HG03469 (cell line): Measurements from ENCODE around the gene KLC4.
"Not testable (repeated sequence)": the region's sequence is repeated elsewhere in the genome, so short reads cannot be mapped to it uniquely, and the experiment has no call there.

ENCODE experiments used
- ATAC-seq: cut with Tn5 transposase; IDR thresholded peaks from one replicate; pipeline ENCODE4 v1.9.1; 2021; ENCODE audit warnings: mild to moderate bottlenecking, moderate library complexity, moderate number of reproducible peaks; ENCODE audit not compliant: unreplicated experiment

Gene KLC4

DNA sequence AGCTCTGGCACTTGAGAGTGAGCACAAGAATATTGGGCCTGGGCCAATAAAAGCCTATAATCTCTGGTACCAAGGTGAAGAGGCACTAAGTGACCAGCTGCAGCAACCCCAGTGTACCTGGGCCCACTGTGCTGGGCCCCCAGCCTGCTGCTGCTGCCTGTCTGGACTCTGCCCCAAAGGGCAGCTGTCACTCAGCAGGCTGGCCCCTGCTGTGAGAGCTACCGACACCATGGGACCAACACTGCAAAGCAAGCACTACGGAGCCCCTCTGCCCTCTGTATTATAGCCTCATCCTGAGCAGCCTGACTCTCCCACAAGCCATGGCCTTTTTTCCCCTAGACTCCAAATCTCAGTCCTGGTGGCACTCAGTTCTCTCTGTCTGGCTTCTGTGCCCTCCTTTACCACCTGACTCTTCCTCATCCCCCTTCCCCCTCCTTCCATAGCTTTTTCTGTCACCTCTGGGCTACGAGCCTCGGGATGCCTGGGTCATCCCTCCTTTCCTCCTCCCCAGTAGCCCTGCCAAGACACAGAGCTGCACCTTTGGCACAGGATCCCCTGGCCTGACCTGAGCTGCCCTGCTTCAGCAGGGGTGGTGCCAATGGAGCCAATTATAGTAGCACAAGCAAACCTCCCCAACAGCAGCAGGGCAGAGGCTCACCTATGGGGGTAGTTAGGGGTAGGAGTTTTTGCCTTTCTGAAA lies 23.8 kb upstream of the KLC4 start:
- ATAC-seq: no peak

DNA sequence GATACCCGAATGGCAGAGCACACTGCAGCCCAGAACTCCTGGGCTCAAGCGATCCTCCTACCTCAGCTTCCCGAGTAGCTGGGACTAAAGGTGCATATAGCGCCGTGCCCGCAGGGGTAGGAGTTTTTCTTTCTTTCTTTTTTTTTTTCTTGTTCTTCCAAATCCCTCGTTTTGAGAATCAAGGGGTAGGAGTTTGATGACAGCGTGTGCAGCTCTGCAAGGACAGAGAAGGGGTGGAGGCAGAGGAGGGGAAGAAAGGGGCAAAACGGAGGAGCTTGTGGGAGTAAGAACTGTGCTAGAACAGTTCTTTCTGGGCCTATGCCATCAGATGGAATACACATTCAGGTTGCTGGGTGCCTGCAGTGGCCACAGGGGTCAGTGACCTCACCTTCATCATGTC lies 22.7 kb upstream of the KLC4 start:
- ATAC-seq: no peak

DNA sequence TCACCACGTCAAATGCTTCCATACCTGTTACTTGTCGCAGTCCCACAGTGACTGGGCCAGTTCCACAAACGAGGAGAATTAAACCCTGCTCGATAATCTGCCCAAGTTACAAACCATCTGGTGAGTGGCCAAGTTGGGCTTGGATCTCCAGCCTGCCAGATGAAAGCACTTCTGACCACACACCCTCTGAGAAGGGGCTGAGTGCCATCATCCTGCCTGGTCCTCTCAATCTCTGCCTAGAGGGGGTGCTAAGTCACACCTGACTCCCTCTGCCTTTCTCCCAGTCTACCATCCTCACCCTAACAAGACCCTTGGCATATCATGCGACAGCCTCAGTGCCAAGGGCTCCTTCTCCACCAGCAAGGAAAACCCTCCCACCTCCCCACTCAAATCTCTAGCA lies 22.2 kb upstream of the KLC4 start:
- ATAC-seq: no peak

DNA sequence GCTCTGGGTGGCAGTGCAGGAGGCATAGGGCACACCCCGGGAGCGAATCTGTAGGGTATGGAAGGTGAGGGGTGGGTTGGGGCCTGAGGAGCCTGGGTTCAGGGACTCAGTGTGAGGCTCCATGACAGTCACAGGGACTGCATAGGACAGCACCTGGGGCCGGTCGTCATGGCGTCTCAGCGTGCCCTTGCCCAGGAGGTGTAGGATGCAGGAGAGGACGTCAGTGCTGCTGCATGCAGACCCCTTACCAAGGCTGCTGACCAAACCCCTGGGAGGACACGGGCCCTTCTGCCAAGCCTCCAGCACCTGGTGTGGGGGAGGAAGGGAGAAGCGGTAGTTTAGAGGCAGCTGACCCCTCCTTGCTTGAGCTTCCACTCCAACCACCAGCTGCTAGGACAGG lies 21.7 kb upstream of the KLC4 start:
- ATAC-seq: no peak

DNA sequence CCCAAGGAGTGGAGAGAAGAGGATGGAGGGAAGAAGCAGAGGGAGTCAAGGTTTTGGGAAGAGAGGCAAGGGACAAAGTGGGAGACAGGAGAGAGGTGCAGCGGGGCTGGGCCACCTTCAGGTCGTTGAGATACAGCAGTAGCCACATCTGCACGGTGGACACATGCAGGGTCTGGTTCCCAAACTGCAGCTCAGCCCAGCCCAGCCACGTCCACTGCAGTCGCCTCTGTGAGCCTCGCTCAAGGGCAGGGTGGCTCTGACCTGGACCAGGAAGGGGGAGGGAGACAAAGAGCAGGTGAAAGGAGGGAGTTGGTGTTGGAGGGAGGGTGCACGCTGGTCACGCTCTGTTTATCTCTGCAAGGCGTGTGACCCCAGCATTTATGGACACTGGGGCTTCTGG lies 20.7 kb upstream of the KLC4 start:
- ATAC-seq: no peak

DNA sequence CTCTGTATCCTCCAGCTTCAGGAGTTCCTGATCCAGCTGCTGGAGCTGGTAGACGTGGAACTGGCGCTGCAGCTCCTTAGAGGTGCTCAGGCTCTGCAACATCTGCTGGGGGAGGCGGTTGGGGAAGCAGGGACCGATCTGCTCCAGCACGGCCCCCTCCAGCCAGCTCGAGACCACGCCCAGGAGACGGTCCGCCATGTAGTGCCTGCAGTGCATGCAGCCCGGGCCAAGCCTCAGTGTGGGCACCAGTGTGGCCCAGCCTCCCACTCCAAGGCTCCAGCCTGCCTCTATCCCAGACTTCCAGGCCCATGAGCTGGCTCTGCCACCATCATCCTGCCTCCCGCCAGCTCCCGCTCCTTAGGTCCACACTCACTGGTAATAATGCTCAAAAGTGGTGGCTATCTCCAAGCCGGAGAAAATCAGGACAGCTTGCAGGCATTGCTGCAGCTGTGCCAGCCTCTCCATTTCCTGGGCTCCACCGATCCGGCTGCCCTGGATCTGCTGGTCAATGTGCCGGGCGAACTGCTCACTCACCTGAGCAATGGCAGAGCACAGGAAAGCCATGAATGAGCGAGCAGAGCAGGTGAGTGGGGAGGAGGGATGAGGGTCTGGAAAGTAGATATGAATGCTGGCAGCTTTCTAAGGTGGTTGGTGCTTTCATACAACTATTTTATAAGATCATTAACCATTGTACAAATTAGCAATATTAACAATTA lies 18.7 kb upstream of the KLC4 start:
- ATAC-seq: no peak

DNA sequence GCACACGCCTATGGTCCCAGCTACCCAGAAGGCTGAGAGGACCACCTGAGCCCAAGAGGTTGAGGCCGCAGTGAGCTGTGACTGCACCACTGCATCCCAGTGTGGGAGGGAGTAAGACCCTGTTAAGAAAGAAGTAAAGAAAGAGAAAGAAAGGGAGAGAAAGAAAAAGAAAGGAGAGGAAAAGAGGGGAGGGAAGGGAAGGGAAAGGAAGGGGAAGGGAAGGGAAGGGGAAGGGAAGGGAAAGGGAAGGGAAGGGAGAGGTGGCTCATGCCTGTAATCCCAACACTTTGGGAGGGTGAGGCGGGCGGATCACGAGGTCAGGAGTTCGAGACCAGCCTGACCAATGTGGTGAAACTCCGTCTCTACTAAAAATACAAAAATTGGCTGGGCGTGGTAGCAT lies 18.0 kb upstream of the KLC4 start:
- ATAC-seq: not testable (repeated sequence)

DNA sequence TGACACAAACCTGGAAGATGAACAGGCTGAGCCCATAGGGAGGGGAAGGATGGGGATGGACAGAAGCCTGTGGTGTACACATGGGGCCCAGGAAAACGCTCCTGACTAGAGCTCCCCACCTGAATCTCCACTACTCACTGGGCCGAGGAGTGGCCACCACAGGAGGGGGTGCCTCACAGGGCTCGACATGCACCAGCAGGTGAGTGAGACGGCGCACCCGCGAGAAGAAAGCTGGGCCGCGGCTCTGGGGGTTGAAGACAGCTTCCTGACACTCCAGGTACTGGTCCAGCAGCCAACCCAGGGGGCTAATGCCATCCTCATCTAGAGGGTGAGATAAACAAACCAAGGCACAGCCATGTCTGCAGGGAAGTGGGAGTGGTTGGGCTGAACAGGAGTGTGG lies 16.1 kb upstream of the KLC4 start:
- no peak for ATAC-seq

DNA sequence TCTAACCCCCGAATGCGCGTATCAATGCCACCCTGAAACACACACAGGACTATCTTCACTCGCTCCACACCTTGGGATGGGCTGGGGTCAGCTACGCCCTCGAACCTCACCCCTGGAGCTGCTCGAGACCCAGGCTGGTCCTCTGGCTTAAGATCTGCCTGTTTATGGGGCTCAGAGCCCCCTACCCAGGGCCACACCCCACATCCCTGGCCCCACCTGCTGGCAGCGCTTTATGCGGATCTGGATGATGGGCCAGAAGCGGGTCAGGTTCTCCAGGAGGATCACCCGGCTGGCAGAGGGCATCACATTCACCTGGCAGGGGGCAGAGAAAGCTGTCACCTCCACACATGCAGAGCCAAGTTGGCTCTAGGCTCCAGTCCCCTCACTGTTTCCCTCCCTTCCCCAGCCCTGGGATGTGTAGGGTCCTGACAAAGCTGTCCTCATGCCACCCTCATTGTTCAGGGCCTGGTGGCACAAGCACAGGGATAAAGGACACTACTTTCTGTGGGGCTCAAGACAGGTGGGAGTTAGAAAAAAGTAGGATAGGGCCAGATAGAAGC lies 14.0 kb upstream of the KLC4 start:
- no peak for ATAC-seq

DNA sequence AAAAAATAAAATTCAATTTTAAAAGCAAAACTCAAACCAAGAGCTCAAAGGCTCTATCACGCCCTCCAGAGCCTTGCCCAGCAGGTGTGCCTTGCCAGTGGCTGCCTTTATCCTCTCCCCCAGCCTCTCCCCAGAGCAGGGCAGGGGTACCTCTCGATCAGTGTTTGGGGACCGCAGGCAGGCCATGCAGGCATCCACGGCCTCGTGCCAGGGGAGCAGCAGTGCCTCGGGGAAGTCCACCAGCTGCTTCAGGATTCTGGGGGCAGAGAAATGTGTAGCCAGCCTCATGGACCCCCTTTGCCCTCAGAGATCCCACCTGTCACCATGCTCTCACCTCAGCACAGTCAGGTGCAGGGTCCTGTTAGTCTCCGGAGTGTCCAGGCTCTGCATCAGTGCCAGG lies 11.4 kb upstream of the KLC4 start:
- no peak for ATAC-seq

DNA sequence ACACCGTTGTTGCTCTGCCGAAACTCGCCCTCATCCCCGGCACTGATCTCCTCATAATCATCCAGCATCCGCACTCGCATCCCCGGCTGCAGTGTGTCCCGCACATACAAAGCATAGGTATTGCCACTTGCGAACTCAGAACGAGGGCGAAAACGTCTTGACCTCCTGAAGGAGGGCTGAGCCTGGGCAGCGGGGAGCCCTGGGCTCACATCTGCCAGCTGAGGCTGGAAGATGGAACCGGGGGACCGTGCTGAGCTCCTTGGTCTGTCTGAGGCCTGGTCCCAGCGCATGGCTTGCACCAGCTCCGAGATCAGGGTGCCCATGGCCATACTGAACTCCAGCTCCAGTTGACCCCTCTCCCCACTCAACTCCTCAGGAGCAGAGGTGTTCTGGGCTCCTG lies 8.4 kb upstream of the KLC4 start:
- no peak for ATAC-seq

DNA sequence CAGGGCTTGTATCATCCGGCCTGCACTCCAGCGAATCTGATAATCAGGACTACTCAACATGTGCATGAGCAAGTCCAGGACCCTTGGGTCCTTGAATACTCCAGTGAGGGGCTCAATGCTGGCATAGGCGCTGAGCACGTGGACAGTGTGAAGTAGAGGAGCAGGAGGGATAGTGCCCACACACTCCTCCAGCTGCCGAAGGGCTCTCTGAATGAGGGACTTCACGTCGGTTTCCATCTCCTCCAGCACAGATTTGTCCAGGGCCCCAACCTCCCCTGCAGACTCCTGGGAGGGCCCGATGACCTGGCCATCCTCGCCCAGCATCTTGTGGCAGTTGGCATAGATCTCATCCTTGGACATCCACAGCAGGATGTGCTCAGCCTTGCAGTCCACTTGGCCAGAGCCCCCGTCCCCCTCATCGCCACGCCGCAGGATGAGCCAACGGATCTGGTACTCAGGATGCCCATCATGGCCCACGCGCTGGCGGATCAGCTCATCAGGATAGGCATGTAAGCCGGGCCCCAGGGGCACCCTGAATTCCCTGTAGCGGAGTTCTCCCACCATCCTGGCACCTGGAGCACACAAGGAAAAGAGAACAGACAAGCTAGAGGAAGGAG lies 7.1 kb upstream of the KLC4 start:
- no peak for ATAC-seq

DNA sequence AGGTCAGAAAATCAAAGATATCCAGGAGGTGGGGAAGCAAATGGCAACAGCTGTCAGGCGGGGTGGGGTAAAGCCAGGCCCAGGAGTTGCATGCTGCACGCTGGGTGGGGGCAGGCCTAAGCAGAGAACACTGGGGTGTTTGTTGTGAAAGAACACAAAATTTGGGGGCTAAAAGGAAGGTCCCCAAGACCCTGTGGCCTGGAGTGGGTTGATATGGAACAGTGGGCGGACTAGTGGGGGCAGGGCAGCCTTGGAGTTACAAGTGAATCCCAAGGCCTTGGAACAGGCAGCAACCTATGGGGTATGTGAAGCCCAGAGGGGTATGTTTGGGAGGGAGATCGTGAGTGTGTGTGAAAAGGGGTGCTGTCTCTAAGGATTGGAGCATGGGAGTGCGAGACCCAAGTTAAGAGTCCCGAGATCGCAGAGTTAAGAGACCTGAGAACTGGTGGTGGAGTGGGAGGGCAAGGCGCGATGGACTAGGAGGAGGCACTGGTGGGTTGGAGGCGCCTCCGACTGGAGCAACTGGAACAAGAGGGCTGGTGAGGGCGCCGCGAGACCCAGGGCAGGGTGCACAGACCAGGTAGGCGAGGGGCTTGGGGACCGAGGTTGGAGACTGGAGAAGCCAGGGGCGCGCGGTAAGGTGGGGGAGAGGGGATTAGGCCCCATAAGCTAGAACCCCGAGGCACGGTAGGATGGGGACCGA lies 6.4 kb upstream of the KLC4 start:
- ATAC-seq: no peak

DNA sequence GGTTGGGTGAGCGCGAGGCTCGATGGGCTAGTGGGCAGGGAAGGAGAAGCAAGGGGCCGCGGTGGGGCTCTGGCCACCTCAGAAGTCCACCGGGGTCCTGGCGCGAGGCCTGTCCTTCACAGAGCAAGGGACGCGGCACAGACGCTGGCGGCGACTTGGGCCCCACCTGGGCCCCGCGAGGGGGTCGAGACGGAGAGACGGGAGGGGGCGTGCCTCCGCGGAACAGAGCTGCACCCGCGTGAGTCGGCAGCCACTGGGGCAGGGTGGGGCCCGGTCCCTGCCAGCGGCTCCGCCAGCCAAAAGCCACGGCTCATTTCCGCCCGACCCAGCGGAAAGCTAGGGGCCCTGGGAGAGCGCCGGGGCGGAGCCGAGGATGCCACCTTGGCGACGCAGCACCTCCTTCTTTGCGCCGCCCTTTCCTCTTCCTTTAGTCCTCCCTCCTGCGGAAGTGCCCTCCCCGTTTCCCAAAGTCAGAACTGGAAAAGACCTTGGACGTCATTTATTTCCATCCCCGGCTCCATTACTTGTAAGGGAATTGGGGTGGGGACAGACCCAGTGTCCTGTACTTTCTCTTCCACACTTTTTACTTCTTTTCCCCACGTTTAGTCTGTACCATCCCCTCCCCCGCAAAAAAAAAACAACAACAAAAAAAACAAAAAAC lies 5.8 kb upstream of the KLC4 start, which contains the start of gene CUL7:
CUL7 (minus strand) TSS at position 307 of the 661 bp plus-strand sequence. CDS start 1,063 bp downstream, outside the sequence.
- peak; percentile 66 for ATAC-seq

DNA sequence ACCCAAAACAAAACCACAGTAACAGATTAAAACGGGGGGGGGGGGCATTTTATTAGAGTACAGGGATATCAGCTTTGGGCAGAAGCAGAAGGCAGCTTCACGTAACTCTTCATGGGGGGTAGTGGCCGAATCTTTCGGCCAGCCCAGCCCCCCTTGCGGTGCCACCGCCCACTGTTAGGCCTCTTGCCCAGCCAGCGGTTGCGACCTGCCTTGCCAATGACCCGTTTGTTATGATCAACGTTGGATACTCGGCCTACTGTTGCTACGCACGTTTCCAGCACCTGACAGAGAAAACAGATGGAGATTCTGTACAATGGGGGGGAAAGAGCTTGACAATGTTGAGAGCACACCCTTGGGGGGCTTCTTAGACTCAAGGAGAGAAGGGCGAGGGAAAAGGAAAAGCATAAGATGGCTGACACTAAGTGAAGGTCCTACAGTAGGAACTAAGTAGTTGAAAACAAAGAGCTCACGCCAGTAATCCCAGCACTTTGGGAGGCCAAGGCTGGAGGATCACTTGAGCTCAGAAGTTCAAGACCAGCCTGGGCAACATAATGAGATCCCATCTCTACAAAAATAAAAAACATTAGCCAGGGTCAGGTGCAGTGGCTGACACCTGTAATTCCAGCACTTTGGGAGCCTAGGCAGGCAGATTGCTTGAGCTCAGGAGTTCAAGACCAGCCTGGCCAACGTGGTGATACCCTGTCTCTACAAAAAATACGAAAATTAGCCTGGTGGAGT lies 5.1 kb upstream of the KLC4 start:
- no peak for ATAC-seq

DNA sequence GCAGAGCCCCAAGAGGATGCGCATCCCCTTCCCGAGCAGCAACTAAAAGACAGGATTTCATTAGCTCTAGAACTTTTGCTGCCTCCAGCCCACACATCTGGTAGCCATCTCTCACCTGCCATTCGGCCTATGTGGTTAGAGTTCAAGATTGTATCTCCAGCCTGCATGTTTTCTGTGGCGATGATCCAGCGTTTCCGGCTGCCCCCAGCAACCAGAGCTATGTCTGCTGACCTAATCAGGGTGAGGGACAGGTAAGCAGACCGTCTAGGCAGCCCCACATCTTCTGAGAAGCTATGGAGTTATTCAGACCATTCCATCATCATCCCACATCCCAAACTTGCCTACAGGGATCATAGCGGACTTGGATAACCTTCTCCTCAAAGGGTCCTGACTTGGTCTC lies 3.5 kb upstream of the KLC4 start:
- no peak for ATAC-seq

DNA sequence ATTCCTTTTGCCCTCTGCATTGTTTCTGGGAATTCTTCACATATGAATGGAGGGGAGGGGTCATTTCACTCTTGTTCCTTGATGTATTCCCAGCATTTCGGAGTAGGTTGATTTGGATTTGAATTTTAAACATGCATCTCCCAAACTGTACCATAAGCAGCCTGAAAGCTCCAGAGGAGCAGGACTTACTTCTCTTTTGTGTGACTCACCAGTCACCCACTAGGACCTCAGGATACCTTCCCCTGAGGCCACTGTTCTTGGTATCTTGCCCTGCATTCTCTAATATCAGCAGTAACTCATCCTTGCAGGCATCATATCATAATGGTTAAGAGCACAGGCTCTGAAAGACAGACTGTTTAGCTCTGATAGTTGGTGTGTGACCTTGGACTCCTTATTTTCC lies 900 bp upstream of the KLC4 start:
- ATAC-seq: no peak

DNA sequence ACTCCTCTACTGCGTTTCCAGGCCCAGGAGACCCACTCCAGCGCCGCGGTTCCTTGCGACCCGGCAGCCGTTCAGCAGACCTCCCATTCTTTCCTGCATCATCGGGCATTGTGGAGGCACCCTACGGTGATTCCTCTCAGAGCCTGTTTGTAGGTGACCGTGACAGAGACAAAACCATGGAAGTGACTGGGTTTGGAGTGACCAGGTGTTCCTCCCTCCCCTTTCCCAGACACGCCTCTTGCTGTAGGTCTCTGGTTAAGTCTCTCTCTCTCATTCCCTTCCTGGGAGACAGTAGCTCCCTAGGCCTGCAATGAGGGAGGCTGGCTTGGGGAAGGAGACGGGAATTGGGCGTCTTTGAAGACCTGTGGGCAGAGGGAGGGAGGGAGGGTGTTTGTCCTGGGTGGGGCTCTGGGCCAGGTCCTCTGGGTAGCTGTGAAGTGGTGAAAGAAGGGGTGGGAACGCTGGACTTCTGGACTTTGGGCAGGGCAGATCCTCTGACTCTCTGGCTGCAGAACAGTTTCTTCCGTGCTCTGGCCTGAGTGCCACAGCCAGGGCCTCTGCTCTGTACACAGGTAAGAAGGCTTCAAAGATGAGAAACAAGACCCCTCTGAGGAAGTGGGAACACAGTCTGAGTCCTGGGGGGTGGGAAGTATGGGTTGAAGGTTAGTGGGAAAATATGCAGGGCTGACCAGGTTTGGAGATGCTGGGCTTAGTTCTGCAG lies 763 bp downstream of the KLC4 start:
- peak; percentile 5 for ATAC-seq
